NCI-H2196 treated with DMSO at 0.1 percent for 48 hours (cell line): ENCODE measurements around the gene SRSF9.

Source experiments
- DNase-seq: peaks from one replicate; lab custom pipeline; 2025; ENCODE audit not compliant: unreplicated experiment; lab: John Stamatoyannopoulos, UW

The SRSF9 gene

DNA sequence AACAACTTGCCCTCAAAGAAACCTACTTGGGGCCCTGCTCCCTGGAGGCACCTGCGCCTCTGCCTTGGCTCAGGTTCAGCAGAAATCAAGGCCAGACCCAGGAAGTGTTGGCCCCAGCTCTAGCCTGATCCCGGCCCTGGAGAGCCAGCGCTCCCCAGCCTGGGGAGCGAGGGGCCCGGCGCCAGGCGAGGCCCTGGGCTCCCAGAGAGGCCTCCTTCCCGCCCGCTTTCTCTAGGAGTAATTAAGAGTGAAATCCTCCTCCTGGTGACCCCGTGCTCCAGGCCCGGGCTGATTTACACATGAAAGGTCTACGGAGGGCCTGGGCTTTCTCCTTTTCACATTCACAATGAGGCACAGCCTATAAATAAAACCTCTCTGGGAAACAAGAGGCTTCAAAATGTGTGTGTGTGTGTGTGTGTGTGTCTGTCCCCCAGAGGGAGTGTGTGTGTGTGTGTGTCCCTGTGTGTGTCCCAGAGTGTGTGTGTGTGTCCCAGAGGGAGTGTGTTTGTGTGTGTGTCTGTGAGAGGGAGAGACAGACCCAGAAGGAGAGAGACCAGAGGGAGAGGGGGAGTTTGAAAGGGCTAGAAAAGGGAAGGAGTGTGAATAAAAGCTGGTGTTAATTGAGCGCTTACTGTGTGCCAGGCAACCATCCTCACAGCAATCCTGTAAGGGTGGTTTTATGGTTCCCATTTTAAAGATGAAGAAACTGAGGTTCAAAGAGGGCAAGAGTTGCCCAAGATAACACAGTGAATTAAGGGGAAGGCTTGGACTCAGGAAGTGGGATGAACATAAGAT is 55.5 kb downstream of the SRSF9 start:
- DNase-seq: no peak

DNA sequence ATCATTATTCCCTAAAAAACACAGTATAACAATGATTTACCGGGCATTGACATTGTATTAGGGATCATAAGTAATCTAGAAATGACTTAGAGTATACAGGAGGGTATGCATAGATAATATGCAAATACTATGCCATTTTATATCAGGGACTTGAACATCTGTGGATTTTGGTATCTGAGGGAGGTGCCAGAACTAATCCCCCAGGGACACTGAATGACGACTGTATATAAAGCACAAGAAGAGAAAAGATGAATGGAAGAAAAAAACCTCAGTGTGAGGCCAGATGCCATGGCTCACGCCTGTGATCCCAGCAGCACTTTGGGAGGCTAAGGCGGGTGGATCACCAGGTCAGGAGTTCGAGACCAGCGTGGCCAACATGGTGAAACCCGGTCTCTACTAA is 57.1 kb downstream of the SRSF9 start:
- no peak for DNase-seq
